Raji (cell line): Measurements from ENCODE around the gene UMOD.

ENCODE experiments used
- POLR2A ChIP-seq: IDR thresholded peaks from 2 replicates; pipeline ENCODE4 v1.6.1; 2011; ENCODE audit warnings: low read depth, low read length, control low read depth; ENCODE audit not compliant: insufficient read depth

The UMOD gene

GRCh38 chr16:20318006-20318405 is 34.5 kb downstream of the UMOD start:
- no peak for TF ChIP-seq POLR2A

- TF ChIP-seq POLR2A: no peak
Measured at GRCh38 chr16:20317117-20317516, 35.4 kb downstream of the UMOD start.

- TF ChIP-seq POLR2A: no peak
Measured at GRCh38 chr16:20316715-20317114, 35.8 kb downstream of the UMOD start.

- no peak for TF ChIP-seq POLR2A
Measured at GRCh38 chr16:20315764-20316163, 36.8 kb downstream of the UMOD start.

- no peak for TF ChIP-seq POLR2A
Measured at GRCh38 chr16:20314575-20314974, 37.9 kb downstream of the UMOD start.

- no peak for TF ChIP-seq POLR2A
Measured at GRCh38 chr16:20313741-20314140, 38.8 kb downstream of the UMOD start.

- no peak for TF ChIP-seq POLR2A
Measured at GRCh38 chr16:20311548-20311947, 41.0 kb downstream of the UMOD start.

- no peak for TF ChIP-seq POLR2A
Measured at GRCh38 chr16:20310421-20311395, 41.8 kb downstream of the UMOD start.

- no peak for TF ChIP-seq POLR2A
Measured at GRCh38 chr16:20309786-20310185, 42.7 kb downstream of the UMOD start.

GRCh38 chr16:20308801-20309590 is 43.5 kb downstream of the UMOD start:
- no peak for TF ChIP-seq POLR2A

GRCh38 chr16:20308266-20308665 is 44.2 kb downstream of the UMOD start:
- no peak for TF ChIP-seq POLR2A

GRCh38 chr16:20307791-20308190 is 44.7 kb downstream of the UMOD start:
- TF ChIP-seq POLR2A: no peak

GRCh38 chr16:20307240-20307671 is 45.3 kb downstream of the UMOD start:
- TF ChIP-seq POLR2A: no peak

- TF ChIP-seq POLR2A: no peak
Measured at GRCh38 chr16:20306401-20306800, 46.1 kb downstream of the UMOD start.

GRCh38 chr16:20303012-20303411 is 49.5 kb downstream of the UMOD start:
- no peak for TF ChIP-seq POLR2A

GRCh38 chr16:20302389-20302788 is 50.1 kb downstream of the UMOD start:
- TF ChIP-seq POLR2A: no peak
